LoVo (cell line): Measurements from ENCODE around the gene ANKRD30A.
"Not testable (repeated sequence)": the region's sequence is repeated elsewhere in the genome, so short reads cannot be mapped to it uniquely, and the experiment has no call there.

Source experiments
- DNase-seq: peaks from one replicate; pipeline ENCODE4 v3.0.0-alpha.2; 2016; ENCODE audit warnings: low spot score

The ANKRD30A gene

GRCh38 chr10:37269554-37270256 lies 144.3 kb downstream of the ANKRD30A start:
- no peak for DNase-seq

GRCh38 chr10:37275216-37275777 lies 149.9 kb downstream of the ANKRD30A start:
- no peak for DNase-seq

- DNase-seq = no peak
Observed at GRCh38 chr10:37285063-37285462, 159.7 kb downstream of the ANKRD30A start.

GRCh38 chr10:37289833-37290464 lies 164.6 kb downstream of the ANKRD30A start:
- DNase-seq = peak; percentile 56

- no peak for DNase-seq
Observed at GRCh38 chr10:37301271-37301670, 175.9 kb downstream of the ANKRD30A start.

GRCh38 chr10:37304036-37304435 lies 178.6 kb downstream of the ANKRD30A start:
- DNase-seq = no peak

- no peak for DNase-seq
Observed at GRCh38 chr10:37314350-37314749, 189.0 kb downstream of the ANKRD30A start.

- no peak for DNase-seq
Observed at GRCh38 chr10:37314862-37315261, 189.5 kb downstream of the ANKRD30A start.

- DNase-seq = no peak
Observed at GRCh38 chr10:37344413-37344812, 219.0 kb downstream of the ANKRD30A start.

- no peak for DNase-seq
Observed at GRCh38 chr10:37379991-37380390, 254.6 kb downstream of the ANKRD30A start.

GRCh38 chr10:37381271-37381670 lies 255.9 kb downstream of the ANKRD30A start:
- no peak for DNase-seq

GRCh38 chr10:37384923-37385322 lies 259.5 kb downstream of the ANKRD30A start:
- DNase-seq = no peak

GRCh38 chr10:37390926-37391325 lies 265.5 kb downstream of the ANKRD30A start:
- no peak for DNase-seq

- not testable (repeated sequence) for DNase-seq
Observed at GRCh38 chr10:37400774-37401173, 275.4 kb downstream of the ANKRD30A start.

GRCh38 chr10:37401225-37401624 lies 275.8 kb downstream of the ANKRD30A start:
- no peak for DNase-seq

- DNase-seq = no peak
Observed at GRCh38 chr10:37403776-37404175, 278.4 kb downstream of the ANKRD30A start.
